ENCODE data around the gene MVP. TPM values are rescaled to one million over a fixed set of nuclear protein-coding genes. Genes with fewer than 3 reads are reported as not detected.

Gene MVP
- total RNA-seq, 6 experiments from 2014 or later = 37.4 to 112 (median 77.8) TPM

- DNase-seq = no peak
- Histone ChIP-seq H3K27me3 (no peaks in the 10 kb centered on the region), H3K27ac (no peak overlapping the region), H3K9me3 (no peaks in the 10 kb centered on the region), H3K4me1 (peaks cover 0 to 13% (median 2%) of the 10 kb centered on the region in 4 donors), H3K4me3 (no peak overlapping the region), H3K36me3 (peaks cover 0 to 8% (median under 1%) of the 10 kb centered on the region in 4 donors)
- no peak for ATAC-seq
- intact Hi-C loops (cut with DNase I) = no loop called here
- WGBS (ENCODE audit: insufficient coverage, low coverage, low lambda C conversion rate, missing lambda C conversion rate) = 90% methylated on average over 2 of the region's 5 CpGs
- no peak for TF ChIP-seq CTCF (IDR thresholded peaks at IDR 0.05)
- no peak for TF ChIP-seq POLR2A (IDR thresholded peaks at IDR 0.05)
Measured at GRCh38 chr16:29854520-29855100, 34.3 kb downstream of the MVP start.

- Histone ChIP-seq H3K27me3 (no peaks in the 10 kb centered on the region), H3K27ac (no peak overlapping the region), H3K4me1 (peaks cover 0 to 30% (median 12%) of the 10 kb centered on the region in 4 donors), H3K4me3 (no peak overlapping the region), H3K36me3 (peaks cover 4 to 12% (median 12%) of the 10 kb centered on the region in 4 donors), H3K9me3 (no peaks in the 10 kb centered on the region)
- intact Hi-C loops (cut with DNase I) = no loop called here
- 81% methylated on average over 3 of the region's 7 CpGs for WGBS (ENCODE audit: insufficient coverage, low coverage, low lambda C conversion rate, missing lambda C conversion rate)
- TF ChIP-seq POLR2A (IDR thresholded peaks at IDR 0.05) (no peak), CTCF (IDR thresholded peaks at IDR 0.05) (no peak)
- no peak for DNase-seq
- ATAC-seq = no peak
Measured at GRCh38 chr16:29857133-29857760, 37.0 kb downstream of the MVP start.

GRCh38 chr16:29858149-29858849 lies 38.0 kb downstream of the MVP start:
- no peak for TF ChIP-seq CTCF (IDR thresholded peaks at IDR 0.05)
- no peaks in the 10 kb centered on the region for H3K9me3 ChIP-seq
- H3K4me3 ChIP-seq = no peak overlapping the region
- H3K36me3 ChIP-seq = peaks cover 4 to 12% (median 12%) of the 10 kb centered on the region in 4 donors
- ATAC-seq (peak; percentile 19 to 43 (median 32)), DNase-seq (peak; percentile 38 to 82 (median 72))
- H3K27ac ChIP-seq = peak overlapping the region in 1 of 3 donors; percentile 29
- no peaks in the 10 kb centered on the region for H3K27me3 ChIP-seq
- WGBS (ENCODE audit: insufficient coverage, low coverage, low lambda C conversion rate, missing lambda C conversion rate) = 30% methylated on average over 7 of the region's 10 CpGs
- intact Hi-C loops (cut with DNase I) = no loop called here
- peaks cover 0 to 31% (median 12%) of the 10 kb centered on the region in 4 donors for H3K4me1 ChIP-seq

GRCh38 chr16:29858974-29859373 lies 38.7 kb downstream of the MVP start:
- intact Hi-C loops (cut with DNase I) = no loop called here
- no peak for DNase-seq
- H3K27ac ChIP-seq = peak overlapping the region in 1 of 3 donors; percentile 29
- H3K9me3 ChIP-seq = no peaks in the 10 kb centered on the region
- H3K36me3 ChIP-seq = peaks cover 4 to 12% (median 12%) of the 10 kb centered on the region in 4 donors
- H3K4me1 ChIP-seq = peaks cover 0 to 31% (median 12%) of the 10 kb centered on the region in 4 donors
- H3K27me3 ChIP-seq = no peaks in the 10 kb centered on the region
- no peak for TF ChIP-seq POLR2A (IDR thresholded peaks at IDR 0.05)
- TF ChIP-seq CTCF (IDR thresholded peaks at IDR 0.05) = no peak
- no peak for ATAC-seq
- no CpG with 5 or more reads among the region's 19 CpGs for WGBS (ENCODE audit: insufficient coverage, low coverage, low lambda C conversion rate, missing lambda C conversion rate)
- no peak overlapping the region for H3K4me3 ChIP-seq
